Measurements from ENCODE around the gene GPR89A.
"Not testable (repeated sequence)": the region's sequence is repeated elsewhere in the genome, so short reads cannot be mapped to it uniquely, and the experiment has no call there.

DNA sequence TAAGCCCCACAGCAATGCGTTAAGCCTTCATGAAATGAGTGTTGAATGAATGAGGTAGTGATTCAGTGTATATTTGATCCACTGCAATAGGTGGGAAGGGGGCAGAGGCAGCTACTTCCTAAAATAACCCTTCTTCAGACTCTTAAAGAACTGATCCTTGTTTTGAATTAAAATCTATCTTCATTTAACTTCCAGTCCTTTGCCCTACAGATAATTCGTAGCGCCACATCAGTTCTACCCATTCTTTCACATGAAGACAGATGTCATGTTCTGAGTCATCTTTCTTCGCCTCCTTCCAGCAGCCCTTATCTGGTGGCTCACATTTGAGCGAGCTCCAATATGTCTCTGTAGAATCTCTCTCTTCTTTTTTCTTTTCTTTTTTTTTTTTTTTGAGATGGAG lies 948 bp upstream of the GPR89A start:
- TF ChIP-seq, protein P1, sequence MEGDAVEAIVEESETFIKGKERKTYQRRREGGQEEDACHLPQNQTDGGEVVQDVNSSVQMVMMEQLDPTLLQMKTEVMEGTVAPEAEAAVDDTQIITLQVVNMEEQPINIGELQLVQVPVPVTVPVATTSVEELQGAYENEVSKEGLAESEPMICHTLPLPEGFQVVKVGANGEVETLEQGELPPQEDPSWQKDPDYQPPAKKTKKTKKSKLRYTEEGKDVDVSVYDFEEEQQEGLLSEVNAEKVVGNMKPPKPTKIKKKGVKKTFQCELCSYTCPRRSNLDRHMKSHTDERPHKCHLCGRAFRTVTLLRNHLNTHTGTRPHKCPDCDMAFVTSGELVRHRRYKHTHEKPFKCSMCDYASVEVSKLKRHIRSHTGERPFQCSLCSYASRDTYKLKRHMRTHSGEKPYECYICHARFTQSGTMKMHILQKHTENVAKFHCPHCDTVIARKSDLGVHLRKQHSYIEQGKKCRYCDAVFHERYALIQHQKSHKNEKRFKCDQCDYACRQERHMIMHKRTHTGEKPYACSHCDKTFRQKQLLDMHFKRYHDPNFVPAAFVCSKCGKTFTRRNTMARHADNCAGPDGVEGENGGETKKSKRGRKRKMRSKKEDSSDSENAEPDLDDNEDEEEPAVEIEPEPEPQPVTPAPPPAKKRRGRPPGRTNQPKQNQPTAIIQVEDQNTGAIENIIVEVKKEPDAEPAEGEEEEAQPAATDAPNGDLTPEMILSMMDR (IDR thresholded peaks at IDR 0.05) = not testable (repeated sequence)
- not testable (repeated sequence) for TF ChIP-seq POLR2AphosphoS5 (IDR thresholded peaks at IDR 0.05; ENCODE audit: insufficient read depth in 1 of 2, low read depth in 1 of 2); POLR2A (IDR thresholded peaks at IDR 0.05)
